ENCODE data around the gene EFCAB5.

DNA sequence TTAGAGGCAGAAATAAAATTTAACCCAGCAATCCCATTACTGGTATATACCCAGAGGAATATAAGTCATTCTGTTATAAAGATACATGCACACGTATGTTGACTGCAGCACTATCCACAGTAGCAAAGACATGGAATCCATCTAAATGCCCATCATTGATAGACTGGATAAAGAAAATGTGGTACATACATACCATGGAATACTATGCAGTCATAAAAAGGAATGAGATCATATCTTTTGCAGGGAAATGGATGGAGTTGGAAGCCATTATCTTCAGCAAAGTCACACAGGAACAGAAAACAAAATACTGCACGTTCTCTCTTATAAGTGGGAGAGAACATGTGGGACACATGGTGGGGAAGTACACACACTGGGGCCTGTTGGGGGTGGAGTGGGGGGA, 34.5 kb upstream of the EFCAB5 start:
- TF ChIP-seq, protein P1, sequence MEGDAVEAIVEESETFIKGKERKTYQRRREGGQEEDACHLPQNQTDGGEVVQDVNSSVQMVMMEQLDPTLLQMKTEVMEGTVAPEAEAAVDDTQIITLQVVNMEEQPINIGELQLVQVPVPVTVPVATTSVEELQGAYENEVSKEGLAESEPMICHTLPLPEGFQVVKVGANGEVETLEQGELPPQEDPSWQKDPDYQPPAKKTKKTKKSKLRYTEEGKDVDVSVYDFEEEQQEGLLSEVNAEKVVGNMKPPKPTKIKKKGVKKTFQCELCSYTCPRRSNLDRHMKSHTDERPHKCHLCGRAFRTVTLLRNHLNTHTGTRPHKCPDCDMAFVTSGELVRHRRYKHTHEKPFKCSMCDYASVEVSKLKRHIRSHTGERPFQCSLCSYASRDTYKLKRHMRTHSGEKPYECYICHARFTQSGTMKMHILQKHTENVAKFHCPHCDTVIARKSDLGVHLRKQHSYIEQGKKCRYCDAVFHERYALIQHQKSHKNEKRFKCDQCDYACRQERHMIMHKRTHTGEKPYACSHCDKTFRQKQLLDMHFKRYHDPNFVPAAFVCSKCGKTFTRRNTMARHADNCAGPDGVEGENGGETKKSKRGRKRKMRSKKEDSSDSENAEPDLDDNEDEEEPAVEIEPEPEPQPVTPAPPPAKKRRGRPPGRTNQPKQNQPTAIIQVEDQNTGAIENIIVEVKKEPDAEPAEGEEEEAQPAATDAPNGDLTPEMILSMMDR (IDR thresholded peaks at IDR 0.05; ENCODE audit: insufficient read depth, low read length, poor library complexity, severe bottlenecking), result no peak
- TF ChIP-seq EZH2phosphoT487 (conservative IDR thresholded peaks at IDR 0.05; ENCODE audit: low read length), result no peak
